Activated CD4-positive, alpha-beta T cell treated with anti-CD3 and anti-CD28 coated beads, Interleukin-2, amount 10 ng/mL, durations not matched to agents 7 days and 5 days (primary cell): ENCODE data around the gene TACC2. TPM values are rescaled to one million over a fixed set of nuclear protein-coding genes. Genes with fewer than 3 reads are reported as not detected.

ENCODE experiments used
- CTCF ChIA-PET: fragments of 350-600 bp; sonication (Branson Sonifier 250); formaldehyde crosslinking; loops from one replicate; lab custom pipeline; 2021; ENCODE audit warnings: antibody characterized with exemption; lab: Charles Lee
- POLR2A ChIA-PET: fragments of 350-600 bp; sonication (Branson Sonifier 250); formaldehyde crosslinking; loops from one replicate; lab custom pipeline; 2021; ENCODE audit warnings: antibody characterized with exemption; lab: Charles Lee
- DNase-seq: peaks from one replicate; pipeline ENCODE4 v3.0.0-alpha.2; 2020
- H3K27ac Mint-ChIP-seq: one replicate; pipeline ENCODE4 v1.8.0; 2021; ENCODE audit warnings: mild to moderate bottlenecking, moderate library complexity, mixed read lengths
- H3K27me3 Mint-ChIP-seq: one replicate; pipeline ENCODE4 v1.8.0; 2021; ENCODE audit warnings: mixed read lengths
- H3K36me3 Mint-ChIP-seq: one replicate; pipeline ENCODE4 v1.8.0; 2021; ENCODE audit warnings: low read depth, mixed read lengths
- H3K4me1 Mint-ChIP-seq: one replicate; pipeline ENCODE4 v1.8.0; 2021; ENCODE audit warnings: mixed read lengths
- H3K4me3 Mint-ChIP-seq: one replicate; pipeline ENCODE4 v1.8.0; 2021; ENCODE audit warnings: mild to moderate bottlenecking, moderate library complexity, mixed read lengths
- H3K9me3 Mint-ChIP-seq: one replicate; pipeline ENCODE4 v1.8.0; 2021; ENCODE audit warnings: mixed read lengths
- total RNA-seq, 2 experiments: library from RNA; stranded (reverse); gene quantifications; one replicate each; pipeline ENCODE4 v1.2.3, GENCODE V29; 2021

TACC2 gene
- total RNA-seq, 2 experiments from 2014 or later = not detected

- no peak overlapping the region for H3K27ac Mint-ChIP-seq
- POLR2A ChIA-PET = no interaction called here
- H3K36me3 Mint-ChIP-seq = no peaks in the 10 kb centered on the region
- CTCF ChIA-PET = no interaction called here
- H3K27me3 Mint-ChIP-seq = no peaks in the 10 kb centered on the region
- peaks cover 18% of the 10 kb centered on the region for H3K4me1 Mint-ChIP-seq
- no peak overlapping the region for H3K4me3 Mint-ChIP-seq
- DNase-seq = no peak
- no peaks in the 10 kb centered on the region for H3K9me3 Mint-ChIP-seq
These were observed 301.4 kb downstream of the TACC2 start for GRCh38 chr10:122290334-122290733.

DNA sequence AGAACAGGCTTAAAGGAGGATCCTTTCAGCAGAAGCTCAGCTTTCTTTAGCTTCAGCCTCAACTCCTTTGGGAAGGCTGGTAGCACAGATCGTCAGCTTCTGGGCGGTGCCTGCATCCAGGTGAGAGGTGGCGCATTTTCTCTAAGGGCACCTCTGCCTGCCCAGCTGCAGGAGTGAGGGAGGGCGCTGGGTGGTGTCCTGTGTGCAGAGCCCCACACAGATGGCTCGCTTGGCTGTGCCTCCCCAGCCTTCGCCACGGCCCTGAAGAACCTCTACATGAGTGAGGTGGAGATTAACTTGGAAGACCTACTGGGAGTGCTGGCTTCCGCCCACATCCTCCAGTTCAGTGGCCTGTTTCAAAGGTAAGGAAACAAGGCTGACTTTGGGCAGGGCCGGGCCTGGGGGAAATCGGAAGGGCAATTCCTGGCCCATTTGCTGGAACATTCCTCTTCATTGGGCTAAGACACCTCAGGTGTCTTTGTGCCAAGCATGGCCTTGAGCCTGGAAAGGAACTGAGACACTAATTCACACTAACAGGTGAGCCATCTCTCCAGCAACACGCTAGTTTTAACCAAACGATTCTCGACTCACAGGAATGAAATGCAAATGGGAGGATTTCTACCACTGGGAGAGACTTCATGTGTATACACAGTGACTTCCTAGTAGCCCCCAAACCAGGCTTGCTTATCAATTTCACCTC lies 302.0 kb downstream of the TACC2 start:
- no peak overlapping the region for H3K27ac Mint-ChIP-seq
- H3K36me3 Mint-ChIP-seq = no peaks in the 10 kb centered on the region
- ChIA-PET CTCF (interaction anchor here (0.7 to 1.0 kb wide), 2 partner anchors 88 to 560 kb away, joined by 3 read pairs; no protein-coding TSS in a partner anchor), POLR2A (no interaction called here)
- no peak overlapping the region for H3K4me3 Mint-ChIP-seq
- no peaks in the 10 kb centered on the region for H3K27me3 Mint-ChIP-seq
- peaks cover 24% of the 10 kb centered on the region for H3K4me1 Mint-ChIP-seq
- DNase-seq = no peak
- no peaks in the 10 kb centered on the region for H3K9me3 Mint-ChIP-seq

DNA sequence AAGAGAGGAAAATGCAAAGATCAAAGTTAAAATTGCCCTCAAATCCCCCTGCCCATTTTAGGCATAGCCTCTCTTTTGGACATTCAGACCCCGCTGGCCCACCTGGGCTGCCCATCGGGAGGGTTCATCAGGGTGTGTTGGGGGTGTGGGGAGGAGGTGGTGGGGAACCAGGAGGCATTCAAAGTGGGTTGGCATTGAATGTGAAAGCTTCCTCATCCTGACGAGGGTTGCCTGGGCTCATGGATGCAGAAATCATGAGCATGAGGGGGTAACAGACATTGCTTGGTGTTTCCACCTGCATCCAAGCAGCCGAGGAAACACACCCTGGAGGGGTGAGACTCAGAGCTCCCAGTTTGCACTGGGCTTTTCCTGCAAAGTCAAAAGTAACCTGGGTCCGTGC lies 302.8 kb downstream of the TACC2 start:
- Mint-ChIP-seq H3K4me1 (peaks cover 24% of the 10 kb centered on the region), H3K27ac (no peak overlapping the region), H3K9me3 (no peaks in the 10 kb centered on the region), H3K36me3 (no peaks in the 10 kb centered on the region), H3K4me3 (no peak overlapping the region), H3K27me3 (peaks cover 4% of the 10 kb centered on the region)
- CTCF ChIA-PET = interaction anchor here (0.7 to 1.0 kb wide), 2 partner anchors 87 to 559 kb away, joined by 3 read pairs; no protein-coding TSS in a partner anchor
- no peak for DNase-seq
- POLR2A ChIA-PET = no interaction called here

DNA sequence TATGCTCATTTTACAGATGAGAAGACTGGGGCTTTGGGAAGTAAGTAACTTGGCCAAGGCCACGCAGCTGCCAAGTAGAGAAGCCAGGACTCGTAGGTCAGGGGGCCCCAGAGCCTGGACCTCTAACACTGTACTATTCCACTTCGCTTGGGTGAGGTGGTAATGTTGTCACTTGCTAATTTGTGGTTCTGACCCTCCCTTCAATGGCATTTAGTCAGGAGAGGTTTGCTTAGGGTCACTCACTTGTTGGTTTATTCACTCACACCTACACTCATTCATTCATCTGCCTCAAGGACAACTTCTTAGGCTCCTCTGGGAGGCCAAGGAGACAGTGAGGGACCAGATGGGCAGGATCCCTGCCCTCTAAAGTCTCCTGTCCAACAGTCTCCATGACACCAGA lies 303.4 kb downstream of the TACC2 start:
- ChIA-PET CTCF (interaction anchor here (1.0 kb wide), 1 partner anchor 86 kb away, joined by 3 read pairs; no protein-coding TSS in a partner anchor), POLR2A (no interaction called here)
- H3K4me3 Mint-ChIP-seq = no peak overlapping the region
- peaks cover 24% of the 10 kb centered on the region for H3K4me1 Mint-ChIP-seq
- H3K9me3 Mint-ChIP-seq = no peaks in the 10 kb centered on the region
- H3K36me3 Mint-ChIP-seq = no peaks in the 10 kb centered on the region
- no peak for DNase-seq
- peaks cover 4% of the 10 kb centered on the region for H3K27me3 Mint-ChIP-seq
- H3K27ac Mint-ChIP-seq = no peak overlapping the region

DNA sequence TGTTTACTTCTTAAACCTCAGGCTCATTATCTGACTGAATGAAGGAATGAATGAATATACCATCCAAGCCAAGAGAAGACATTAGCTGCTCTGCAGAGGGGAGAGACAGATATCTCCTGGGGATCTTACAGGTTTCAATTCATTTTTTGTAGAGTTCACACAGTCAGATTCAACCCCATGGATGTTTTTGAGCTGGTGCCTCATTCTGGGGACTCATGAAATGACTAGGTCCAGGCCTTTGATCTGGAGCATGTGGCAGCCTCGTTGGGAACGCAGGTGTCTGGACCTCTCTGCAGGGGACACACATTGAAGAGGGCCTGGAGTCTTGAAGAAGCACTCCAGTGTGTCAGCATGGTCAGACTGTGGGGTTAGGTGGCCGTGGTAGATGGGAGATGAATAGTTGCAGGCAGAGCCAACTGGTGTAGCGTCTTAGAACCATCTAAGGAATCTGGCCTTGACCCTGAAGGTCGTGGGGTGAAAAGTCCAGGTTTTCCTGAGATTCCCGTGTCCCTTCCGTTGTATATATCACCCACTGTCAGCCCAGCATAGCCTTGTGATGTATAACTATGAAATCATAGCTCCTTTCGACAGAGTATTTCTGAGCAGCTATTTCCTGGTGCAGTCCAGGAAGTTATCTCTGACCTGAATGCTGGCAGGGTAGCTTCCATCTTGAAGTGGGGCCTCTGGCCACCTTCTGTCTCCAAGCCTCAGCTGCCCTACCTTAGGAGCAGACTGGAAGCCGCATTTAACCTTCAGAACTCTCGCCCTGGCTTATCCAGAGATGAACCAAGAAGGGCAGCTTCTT lies 304.4 kb downstream of the TACC2 start:
- ChIA-PET POLR2A (no interaction called here), CTCF (no interaction called here)
- Mint-ChIP-seq H3K4me3 (no peak overlapping the region), H3K27me3 (peaks cover 4% of the 10 kb centered on the region), H3K27ac (no peak overlapping the region), H3K9me3 (no peaks in the 10 kb centered on the region), H3K36me3 (no peaks in the 10 kb centered on the region), H3K4me1 (peaks cover 24% of the 10 kb centered on the region)
- DNase-seq = no peak

- CTCF ChIA-PET = no interaction called here
- peaks cover 27% of the 10 kb centered on the region for H3K4me1 Mint-ChIP-seq
- no peak overlapping the region for H3K27ac Mint-ChIP-seq
- H3K4me3 Mint-ChIP-seq = no peak overlapping the region
- no peaks in the 10 kb centered on the region for H3K36me3 Mint-ChIP-seq
- no peak for DNase-seq
- POLR2A ChIA-PET = no interaction called here
- peaks cover 4% of the 10 kb centered on the region for H3K27me3 Mint-ChIP-seq
- H3K9me3 Mint-ChIP-seq = no peaks in the 10 kb centered on the region
These were observed 305.0 kb downstream of the TACC2 start for GRCh38 chr10:122293961-122294380.

DNA sequence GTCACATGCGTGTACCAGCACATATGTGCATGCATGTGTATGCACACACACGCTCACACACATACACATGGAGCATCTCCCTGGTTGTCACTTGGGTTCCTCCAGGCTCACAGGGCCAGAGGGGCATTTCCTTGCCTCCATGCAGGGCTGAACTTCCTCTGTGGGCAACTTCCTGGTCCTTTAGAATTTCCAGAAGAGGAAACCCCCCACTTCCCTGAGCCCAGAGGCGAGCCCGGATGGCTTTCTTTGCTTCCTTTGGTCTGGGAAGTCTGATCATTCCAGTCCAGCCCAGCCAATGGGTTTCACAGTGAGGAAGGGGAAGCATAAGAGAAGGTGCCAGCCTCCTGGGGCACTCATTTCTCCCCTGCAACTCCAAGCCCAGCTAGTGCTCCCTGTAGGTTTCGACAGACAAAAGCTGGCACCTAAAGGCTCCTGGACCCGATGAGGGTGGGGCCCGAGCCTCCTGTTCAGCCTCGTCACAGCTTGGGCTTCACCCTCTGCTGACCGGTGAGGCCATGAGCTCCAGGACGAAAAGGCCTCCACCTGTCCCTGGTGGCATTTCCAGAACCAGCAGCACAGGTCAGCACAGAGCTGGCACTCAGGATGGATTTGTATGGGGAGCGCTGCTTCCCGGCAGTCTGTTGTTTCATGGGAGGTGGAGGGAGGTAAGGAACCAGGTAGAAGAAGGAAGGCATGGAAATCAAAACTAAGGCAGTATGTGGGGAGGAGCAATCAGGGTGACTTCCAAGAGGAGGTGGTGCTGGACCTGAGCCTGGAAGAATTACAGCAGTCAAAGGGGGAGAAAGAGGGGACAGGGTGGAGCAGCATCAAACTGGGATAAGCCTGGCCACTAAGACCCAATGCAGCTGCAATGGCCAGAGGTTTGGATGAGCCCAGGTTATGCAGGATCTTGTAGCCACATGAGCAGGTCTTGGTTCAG lies 305.8 kb downstream of the TACC2 start:
- Mint-ChIP-seq H3K27me3 (peaks cover 4% of the 10 kb centered on the region), H3K4me1 (peaks cover 28% of the 10 kb centered on the region), H3K9me3 (no peaks in the 10 kb centered on the region), H3K4me3 (no peak overlapping the region), H3K36me3 (no peaks in the 10 kb centered on the region), H3K27ac (peak overlapping the region; percentile 38)
- CTCF ChIA-PET = no interaction called here
- no peak for DNase-seq
- POLR2A ChIA-PET = no interaction called here

DNA sequence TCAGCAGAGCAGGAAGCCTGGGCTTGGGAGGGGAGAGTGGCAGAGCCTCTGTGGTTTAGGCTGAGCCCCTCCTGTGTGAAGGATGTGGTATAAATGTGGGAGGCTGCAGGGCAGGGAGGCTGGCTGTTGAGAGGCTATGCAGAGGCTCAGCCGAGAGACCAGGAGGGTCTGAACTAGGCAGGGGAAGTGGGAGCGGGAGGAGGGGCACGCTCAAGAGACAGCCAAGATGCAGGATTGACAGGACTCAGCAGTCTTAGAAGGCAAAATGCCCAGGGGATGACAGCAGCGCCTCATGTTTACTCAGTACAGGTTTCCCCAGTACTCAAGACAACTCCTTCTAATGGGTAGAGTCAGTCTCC lies 306.5 kb downstream of the TACC2 start:
- peaks cover 4% of the 10 kb centered on the region for H3K27me3 Mint-ChIP-seq
- no peaks in the 10 kb centered on the region for H3K9me3 Mint-ChIP-seq
- H3K4me1 Mint-ChIP-seq = peaks cover 26% of the 10 kb centered on the region
- DNase-seq = peak; percentile 14
- no peak overlapping the region for H3K4me3 Mint-ChIP-seq
- ChIA-PET POLR2A (no interaction called here), CTCF (no interaction called here)
- H3K27ac Mint-ChIP-seq = peak overlapping the region; percentile 38
- no peaks in the 10 kb centered on the region for H3K36me3 Mint-ChIP-seq

DNA sequence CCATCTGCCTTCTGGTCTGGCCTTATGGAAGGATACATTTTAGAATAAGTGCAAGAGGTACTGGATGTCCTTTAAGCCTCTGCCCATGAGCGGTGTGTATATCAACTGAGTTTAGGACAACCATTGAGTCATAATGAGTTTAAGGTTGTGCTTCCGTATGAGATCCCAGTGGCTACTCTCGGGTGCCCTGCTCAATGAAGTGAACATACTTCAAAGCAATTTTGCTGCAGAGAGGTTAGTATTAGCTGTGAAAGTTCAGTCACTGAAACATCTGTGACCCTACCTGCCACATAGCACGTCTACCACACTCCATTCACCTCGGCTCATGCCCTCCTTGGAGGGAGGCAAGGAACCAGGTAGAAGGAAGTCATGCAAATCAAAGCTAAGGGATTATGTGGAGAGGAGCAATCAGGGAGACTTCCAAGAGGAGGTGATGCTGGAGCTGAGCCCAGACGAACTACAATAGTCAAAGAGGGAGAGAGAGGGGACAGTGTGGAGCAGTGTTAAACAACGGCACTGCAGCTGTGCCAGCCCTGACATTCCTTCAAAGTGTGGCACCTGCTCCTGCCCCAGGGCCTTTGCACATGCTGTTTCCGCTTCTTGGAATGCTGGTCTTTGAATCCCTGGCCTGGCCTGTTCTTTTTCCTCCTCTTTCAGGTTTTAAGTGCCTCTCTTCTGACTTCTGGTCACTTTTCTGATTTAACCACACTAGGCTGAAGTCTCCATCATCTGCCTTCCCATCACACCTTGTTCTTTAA lies 307.6 kb downstream of the TACC2 start:
- H3K27ac Mint-ChIP-seq = no peak overlapping the region
- H3K4me3 Mint-ChIP-seq = no peak overlapping the region
- DNase-seq = no peak
- peaks cover 26% of the 10 kb centered on the region for H3K4me1 Mint-ChIP-seq
- H3K27me3 Mint-ChIP-seq = peaks cover 4% of the 10 kb centered on the region
- POLR2A ChIA-PET = no interaction called here
- no peaks in the 10 kb centered on the region for H3K36me3 Mint-ChIP-seq
- H3K9me3 Mint-ChIP-seq = no peaks in the 10 kb centered on the region
- CTCF ChIA-PET = no interaction called here

DNA sequence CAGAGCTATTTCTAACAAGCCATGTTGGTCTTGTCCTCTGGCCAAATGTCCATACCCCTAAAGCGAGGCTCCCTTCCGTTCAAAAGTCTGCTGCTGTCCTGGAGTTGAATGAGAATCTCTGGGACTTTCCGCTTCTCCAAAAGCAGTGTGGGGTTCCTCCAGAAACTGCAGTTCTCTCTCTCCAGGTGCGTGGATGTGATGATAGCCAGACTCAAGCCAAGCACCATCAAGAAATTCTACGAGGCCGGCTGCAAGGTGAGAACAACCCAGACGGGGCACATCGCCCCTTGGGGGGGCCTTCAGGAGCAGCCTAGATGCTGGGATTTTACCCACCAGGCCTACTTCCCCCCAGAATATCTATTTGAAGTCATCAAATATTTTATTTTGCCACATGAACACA lies 308.6 kb downstream of the TACC2 start:
- H3K4me3 Mint-ChIP-seq = no peak overlapping the region
- ChIA-PET CTCF (interaction anchor here (1.6 kb wide), 1 partner anchor 13 kb away, joined by 4 read pairs; no protein-coding TSS in a partner anchor), POLR2A (no interaction called here)
- H3K4me1 Mint-ChIP-seq = peaks cover 26% of the 10 kb centered on the region
- H3K27ac Mint-ChIP-seq = no peak overlapping the region
- no peaks in the 10 kb centered on the region for H3K9me3 Mint-ChIP-seq
- DNase-seq = no peak
- H3K27me3 Mint-ChIP-seq = peaks cover 4% of the 10 kb centered on the region
- H3K36me3 Mint-ChIP-seq = no peaks in the 10 kb centered on the region

GRCh38 chr10:122298206-122298597 lies 309.2 kb downstream of the TACC2 start:
- H3K27ac Mint-ChIP-seq = no peak overlapping the region
- no peak overlapping the region for H3K4me3 Mint-ChIP-seq
- ChIA-PET POLR2A (no interaction called here), CTCF (interaction anchor here (0.9 to 2.1 kb wide), 13 partner anchors 10 to 325 kb away, joined by 3 to 9 read pairs (median 3); no protein-coding TSS in a partner anchor)
- no peaks in the 10 kb centered on the region for H3K36me3 Mint-ChIP-seq
- H3K4me1 Mint-ChIP-seq = peaks cover 23% of the 10 kb centered on the region
- DNase-seq = no peak
- H3K27me3 Mint-ChIP-seq = peaks cover 4% of the 10 kb centered on the region
- no peaks in the 10 kb centered on the region for H3K9me3 Mint-ChIP-seq
